Measurements from ENCODE around the gene ASB16.

DNA sequence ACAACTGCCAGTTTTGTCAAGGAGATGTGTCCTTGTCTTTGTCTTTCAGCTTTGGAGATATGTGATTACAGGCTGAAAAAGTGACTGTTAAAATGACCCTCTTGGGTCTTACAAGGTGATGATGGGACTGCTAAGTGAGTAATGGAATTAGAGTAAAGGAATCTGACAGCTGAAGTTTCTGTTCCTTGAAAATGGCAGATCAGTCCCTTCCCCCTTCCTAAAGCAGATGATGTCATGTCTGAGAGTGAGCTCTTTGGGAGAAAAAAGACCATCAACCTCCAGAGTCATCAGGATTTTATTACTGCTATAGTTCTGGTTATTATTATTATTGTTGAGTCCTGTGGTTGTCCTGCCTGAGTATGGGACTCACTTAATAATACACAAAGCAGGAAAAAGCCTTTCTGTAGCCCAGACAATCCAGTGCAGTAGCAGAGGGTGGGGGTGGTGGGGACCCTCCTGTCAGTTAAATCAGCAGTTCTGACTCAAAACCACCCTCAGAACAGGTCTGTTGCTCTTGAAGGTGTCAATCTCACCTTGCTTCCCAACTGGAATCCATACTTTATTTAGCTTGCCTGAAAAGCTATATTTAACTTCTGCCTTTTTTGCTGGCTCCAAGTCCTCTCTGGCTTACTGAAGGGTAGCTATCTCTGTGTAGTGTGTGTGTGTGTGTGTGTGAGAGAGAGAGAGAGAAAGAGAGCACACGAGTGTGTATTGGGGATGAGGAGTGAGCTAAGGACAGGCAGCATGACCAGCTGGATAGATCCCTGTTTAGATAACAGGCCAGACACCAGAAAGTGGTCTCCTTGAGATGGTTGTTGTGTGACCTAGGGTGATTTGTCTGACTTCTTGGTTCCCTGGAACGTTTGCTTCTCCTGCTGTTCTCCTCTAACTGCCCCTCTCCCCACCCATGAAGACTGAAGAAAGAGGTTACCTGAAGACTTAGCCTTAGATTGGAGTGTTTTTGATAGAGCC, 23.8 kb upstream of the ASB16 start:
- no peak for TF ChIP-seq EZH2 (IDR thresholded peaks at IDR 0.05; ENCODE audit: borderline replicate concordance, insufficient read depth, low read length, poor library complexity, severe bottlenecking)
- TF ChIP-seq, protein P1, sequence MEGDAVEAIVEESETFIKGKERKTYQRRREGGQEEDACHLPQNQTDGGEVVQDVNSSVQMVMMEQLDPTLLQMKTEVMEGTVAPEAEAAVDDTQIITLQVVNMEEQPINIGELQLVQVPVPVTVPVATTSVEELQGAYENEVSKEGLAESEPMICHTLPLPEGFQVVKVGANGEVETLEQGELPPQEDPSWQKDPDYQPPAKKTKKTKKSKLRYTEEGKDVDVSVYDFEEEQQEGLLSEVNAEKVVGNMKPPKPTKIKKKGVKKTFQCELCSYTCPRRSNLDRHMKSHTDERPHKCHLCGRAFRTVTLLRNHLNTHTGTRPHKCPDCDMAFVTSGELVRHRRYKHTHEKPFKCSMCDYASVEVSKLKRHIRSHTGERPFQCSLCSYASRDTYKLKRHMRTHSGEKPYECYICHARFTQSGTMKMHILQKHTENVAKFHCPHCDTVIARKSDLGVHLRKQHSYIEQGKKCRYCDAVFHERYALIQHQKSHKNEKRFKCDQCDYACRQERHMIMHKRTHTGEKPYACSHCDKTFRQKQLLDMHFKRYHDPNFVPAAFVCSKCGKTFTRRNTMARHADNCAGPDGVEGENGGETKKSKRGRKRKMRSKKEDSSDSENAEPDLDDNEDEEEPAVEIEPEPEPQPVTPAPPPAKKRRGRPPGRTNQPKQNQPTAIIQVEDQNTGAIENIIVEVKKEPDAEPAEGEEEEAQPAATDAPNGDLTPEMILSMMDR (IDR thresholded peaks at IDR 0.05; ENCODE audit: poor library complexity, severe bottlenecking), result no peak
- no peak for TF ChIP-seq SMC3 (conservative IDR thresholded peaks at IDR 0.05; ENCODE audit: poor library complexity)
- TF ChIP-seq EP300 (conservative IDR thresholded peaks at IDR 0.05; ENCODE audit: poor library complexity, severe bottlenecking), result no peak
- TF ChIP-seq POLR2AphosphoS5 (IDR thresholded peaks at IDR 0.05), result no peak
- TF ChIP-seq, protein P2, sequence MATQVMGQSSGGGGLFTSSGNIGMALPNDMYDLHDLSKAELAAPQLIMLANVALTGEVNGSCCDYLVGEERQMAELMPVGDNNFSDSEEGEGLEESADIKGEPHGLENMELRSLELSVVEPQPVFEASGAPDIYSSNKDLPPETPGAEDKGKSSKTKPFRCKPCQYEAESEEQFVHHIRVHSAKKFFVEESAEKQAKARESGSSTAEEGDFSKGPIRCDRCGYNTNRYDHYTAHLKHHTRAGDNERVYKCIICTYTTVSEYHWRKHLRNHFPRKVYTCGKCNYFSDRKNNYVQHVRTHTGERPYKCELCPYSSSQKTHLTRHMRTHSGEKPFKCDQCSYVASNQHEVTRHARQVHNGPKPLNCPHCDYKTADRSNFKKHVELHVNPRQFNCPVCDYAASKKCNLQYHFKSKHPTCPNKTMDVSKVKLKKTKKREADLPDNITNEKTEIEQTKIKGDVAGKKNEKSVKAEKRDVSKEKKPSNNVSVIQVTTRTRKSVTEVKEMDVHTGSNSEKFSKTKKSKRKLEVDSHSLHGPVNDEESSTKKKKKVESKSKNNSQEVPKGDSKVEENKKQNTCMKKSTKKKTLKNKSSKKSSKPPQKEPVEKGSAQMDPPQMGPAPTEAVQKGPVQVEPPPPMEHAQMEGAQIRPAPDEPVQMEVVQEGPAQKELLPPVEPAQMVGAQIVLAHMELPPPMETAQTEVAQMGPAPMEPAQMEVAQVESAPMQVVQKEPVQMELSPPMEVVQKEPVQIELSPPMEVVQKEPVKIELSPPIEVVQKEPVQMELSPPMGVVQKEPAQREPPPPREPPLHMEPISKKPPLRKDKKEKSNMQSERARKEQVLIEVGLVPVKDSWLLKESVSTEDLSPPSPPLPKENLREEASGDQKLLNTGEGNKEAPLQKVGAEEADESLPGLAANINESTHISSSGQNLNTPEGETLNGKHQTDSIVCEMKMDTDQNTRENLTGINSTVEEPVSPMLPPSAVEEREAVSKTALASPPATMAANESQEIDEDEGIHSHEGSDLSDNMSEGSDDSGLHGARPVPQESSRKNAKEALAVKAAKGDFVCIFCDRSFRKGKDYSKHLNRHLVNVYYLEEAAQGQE (IDR thresholded peaks at IDR 0.05; ENCODE audit: borderline replicate concordance), result no peak
